Panc1 (cell line): ENCODE results near the gene RC3H1. TPM values are rescaled to one million over a fixed set of nuclear protein-coding genes. Genes with fewer than 3 reads are reported as not detected.

Experiments used
- ATAC-seq: fragments of 200-7000 bp; cut with Tn5 transposase; 2 replicates; pipeline ENCODE4 v1.9.1; 2020; ENCODE audit warnings: mild to moderate bottlenecking, moderate library complexity
- BruUV-seq: library from RNA; stranded (reverse); fragments of 400-500 nt; replicated peaks from 2 replicates; lab custom pipeline; 2021; lab: Mats Ljungman, UMichigan
- CTCF ChIA-PET: fragments of 300-600 bp; sonication (Branson Sonifier 250); formaldehyde crosslinking; loops from one replicate; lab custom pipeline; 2022; ENCODE audit warnings: antibody characterized with exemption; lab: Charles Lee
- POLR2A ChIA-PET: fragments of 300-600 bp; sonication (Branson Sonifier 250); formaldehyde crosslinking; loops from one replicate; lab custom pipeline; 2022; ENCODE audit warnings: antibody characterized with exemption; lab: Charles Lee
- DNase-seq: peaks from one replicate; pipeline ENCODE4 v3.0.0-alpha.2; 2010; ENCODE audit warnings: low read depth, low spot score
- H3K27ac ChIP-seq: 2 replicates; pipeline ENCODE4 v1.5.1; 2011; ENCODE audit warnings: mild to moderate bottlenecking, low read length, inconsistent platforms
- H3K27me3 ChIP-seq: fragments of 200-500 bp; sonication (Bioruptor generic); 2 replicates; pipeline ENCODE4 v1.6.0; 2014; ENCODE audit warnings: low read length, inconsistent platforms; ENCODE audit not compliant: control insufficient read depth, insufficient read depth
- H3K36me3 ChIP-seq: fragments of 200-500 bp; sonication (Bioruptor generic); 2 replicates; pipeline ENCODE4 v1.5.1; 2014; ENCODE audit warnings: inconsistent platforms, mild to moderate bottlenecking, low read length, moderate library complexity; ENCODE audit not compliant: control insufficient read depth, insufficient read depth
- H3K4me1 ChIP-seq: 2 replicates; pipeline ENCODE4 v1.5.1; 2011; ENCODE audit warnings: inconsistent platforms, mild to moderate bottlenecking, low read length, moderate library complexity; ENCODE audit not compliant: control insufficient read depth, insufficient read depth
- H3K4me3 ChIP-seq, 2 experiments: 2 replicates each; pipeline ENCODE4 v1.5.1; 2011 to 2012; ENCODE audit warnings: low read depth in 2 of 2, low read length in 2 of 2, mild to moderate bottlenecking in 2 of 2, inconsistent platforms in 1 of 2, moderate library complexity in 1 of 2
- H3K9me3 ChIP-seq: fragments of 200-500 bp; sonication (Bioruptor generic); 2 replicates; pipeline ENCODE4 v1.5.1; 2014; ENCODE audit warnings: low read depth, mild to moderate bottlenecking, inconsistent platforms, low read length, moderate library complexity; ENCODE audit not compliant: control insufficient read depth, insufficient read depth
- POLR2AphosphoS5 ChIP-seq: IDR thresholded peaks from 2 replicates; pipeline ENCODE4 v1.6.1; 2012; ENCODE audit warnings: mild to moderate bottlenecking, low read depth, low read length, moderate library complexity
- REST ChIP-seq, 2 experiments: IDR thresholded peaks; 2 replicates each; pipeline ENCODE4 v1.6.1; 2011 to 2012; ENCODE audit warnings: low read depth in 2 of 2, control low read depth in 1 of 2, low read length in 1 of 2, mild to moderate bottlenecking in 1 of 2, moderate library complexity in 1 of 2; ENCODE audit not compliant: insufficient read depth in 1 of 2
- SIN3A ChIP-seq: IDR thresholded peaks from 2 replicates; pipeline ENCODE4 v1.6.1; 2012; ENCODE audit warnings: low read depth, mild to moderate bottlenecking, low read length, moderate library complexity, borderline replicate concordance; ENCODE audit not compliant: insufficient read depth
- TCF7L2 ChIP-seq: IDR thresholded peaks from 2 replicates; pipeline ENCODE4 v1.6.1; 2011; ENCODE audit warnings: mild to moderate bottlenecking, low read depth, low read length, inconsistent platforms
- in situ Hi-C: cut with HindIII; loops from 2 replicates; pipeline ENCODE4 v1.10.0; 2016; ENCODE audit warnings: low sequenced_read_pairs, low pct_unique_long_range_greater_than_20kb
- intact Hi-C: fragments of 100-400 bp; cut with micrococcal nuclease; formaldehyde crosslinking; loops from one replicate; pipeline ENCODE4 v1.10.0; 2022; ENCODE audit not compliant: unreplicated experiment
- total RNA-seq: library from RNA; stranded (reverse); gene quantifications from one replicate; pipeline ENCODE4 v1.2.1, GENCODE V29; 2021; ENCODE audit not compliant: unreplicated experiment
- TF ChIP-seq, protein P1 (sequence below): fragments of 450-650 bp; IDR thresholded peaks from 2 replicates; pipeline ENCODE4 v1.5.1; 2017; ENCODE audit warnings: mild to moderate bottlenecking

Gene RC3H1
- total RNA-seq, 1 experiment from 2014 or later = 21.4 TPM

GRCh38 chr1:174039027-174039426 is 16.9 kb upstream of the RC3H1 start:
- BruUV-seq = no TSS peak
- POLR2A ChIA-PET = interaction anchor here (0.6 kb wide), 1 partner anchor 14 kb away, joined by 7 read pairs; no protein-coding TSS in a partner anchor
- H3K36me3 ChIP-seq = no peaks in the 10 kb centered on the region
- H3K27me3 ChIP-seq = no peaks in the 10 kb centered on the region
- no peak overlapping the region for H3K4me3 ChIP-seq
- no peaks in the 10 kb centered on the region for H3K9me3 ChIP-seq
- DNase-seq = no peak
- ATAC-seq = no peak
- TF ChIP-seq, protein P1, sequence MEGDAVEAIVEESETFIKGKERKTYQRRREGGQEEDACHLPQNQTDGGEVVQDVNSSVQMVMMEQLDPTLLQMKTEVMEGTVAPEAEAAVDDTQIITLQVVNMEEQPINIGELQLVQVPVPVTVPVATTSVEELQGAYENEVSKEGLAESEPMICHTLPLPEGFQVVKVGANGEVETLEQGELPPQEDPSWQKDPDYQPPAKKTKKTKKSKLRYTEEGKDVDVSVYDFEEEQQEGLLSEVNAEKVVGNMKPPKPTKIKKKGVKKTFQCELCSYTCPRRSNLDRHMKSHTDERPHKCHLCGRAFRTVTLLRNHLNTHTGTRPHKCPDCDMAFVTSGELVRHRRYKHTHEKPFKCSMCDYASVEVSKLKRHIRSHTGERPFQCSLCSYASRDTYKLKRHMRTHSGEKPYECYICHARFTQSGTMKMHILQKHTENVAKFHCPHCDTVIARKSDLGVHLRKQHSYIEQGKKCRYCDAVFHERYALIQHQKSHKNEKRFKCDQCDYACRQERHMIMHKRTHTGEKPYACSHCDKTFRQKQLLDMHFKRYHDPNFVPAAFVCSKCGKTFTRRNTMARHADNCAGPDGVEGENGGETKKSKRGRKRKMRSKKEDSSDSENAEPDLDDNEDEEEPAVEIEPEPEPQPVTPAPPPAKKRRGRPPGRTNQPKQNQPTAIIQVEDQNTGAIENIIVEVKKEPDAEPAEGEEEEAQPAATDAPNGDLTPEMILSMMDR = no peak
- no peak for TF ChIP-seq POLR2AphosphoS5
- no peak for TF ChIP-seq REST (IDR thresholded peaks at IDR 0.05; ENCODE audit: insufficient read depth in 1 of 2, low read depth in 2 of 2, low read length in 1 of 2)
- TF ChIP-seq SIN3A = no peak
- TF ChIP-seq TCF7L2 = no peak
- no peak overlapping the region for H3K27ac ChIP-seq
- intact Hi-C loops = no loop called here
- CTCF ChIA-PET = no interaction called here
- H3K4me1 ChIP-seq = no peaks in the 10 kb centered on the region
- in situ Hi-C loops = no loop called here

- intact Hi-C loops (no loop called here), in situ Hi-C loops (no loop called here)
- CTCF ChIA-PET = no interaction called here
- ATAC-seq (no peak), DNase-seq (no peak)
- H3K9me3 ChIP-seq = no peaks in the 10 kb centered on the region
- H3K27ac ChIP-seq = no peak overlapping the region
- TF ChIP-seq TCF7L2 (no peak), REST (IDR thresholded peaks at IDR 0.05; ENCODE audit: insufficient read depth in 1 of 2, low read depth in 2 of 2, low read length in 1 of 2) (no peak), SIN3A (no peak), POLR2AphosphoS5 (no peak)
- TF ChIP-seq, protein P1 = no peak
- no TSS peak for BruUV-seq
- no peaks in the 10 kb centered on the region for H3K27me3 ChIP-seq
- POLR2A ChIA-PET = interaction anchor here (0.7 kb wide), 1 partner anchor 117 kb away, joined by 4 read pairs; no protein-coding TSS in a partner anchor
- H3K4me1 ChIP-seq = no peaks in the 10 kb centered on the region
- H3K4me3 ChIP-seq = no peak overlapping the region
- no peaks in the 10 kb centered on the region for H3K36me3 ChIP-seq
These were observed 14.6 kb upstream of the RC3H1 start for GRCh38 chr1:174036798-174037197.
